ENCODE data around the gene THBS2.

THBS2 gene

GRCh38 chr6:169241688-169242350 is 11.8 kb downstream of the THBS2 start:
- H3K27me3 ChIP-seq (ENCODE audit: insufficient read depth, poor library complexity, severe bottlenecking): no peaks in the 10 kb centered on the region
- H3K4me3 ChIP-seq (replicated peaks; ENCODE audit: insufficient read depth, low read length): no peak overlapping the region
- TF ChIP-seq CTCF (IDR thresholded peaks at IDR 0.05; ENCODE audit: insufficient read depth, low read length) (no peak), GABPA (IDR thresholded peaks at IDR 0.05; ENCODE audit: low read depth) (no peak), SPI1 (IDR thresholded peaks at IDR 0.05; ENCODE audit: borderline replicate concordance, low read depth) (no peak), POLR2AphosphoS5 (IDR thresholded peaks at IDR 0.05; ENCODE audit: low read depth) (no peak)
- DNase-seq (ENCODE audit: low read depth in 1 of 2, low spot score in 1 of 2): no peak
- no peak overlapping the region for H3K27ac ChIP-seq (replicated peaks)

- Histone ChIP-seq H3K4me3 (replicated peaks; ENCODE audit: insufficient read depth, low read length) (no peak overlapping the region), H3K27ac (replicated peaks) (no peak overlapping the region), H3K27me3 (ENCODE audit: insufficient read depth, poor library complexity, severe bottlenecking) (no peaks in the 10 kb centered on the region)
- TF ChIP-seq REST (IDR thresholded peaks at IDR 0.05; ENCODE audit: insufficient replicate concordance, low read depth) (no peak), GABPA (IDR thresholded peaks at IDR 0.05; ENCODE audit: low read depth) (no peak), POLR2AphosphoS5 (IDR thresholded peaks at IDR 0.05; ENCODE audit: low read depth) (no peak), CTCF (IDR thresholded peaks at IDR 0.05; ENCODE audit: insufficient read depth, low read length) (no peak), SPI1 (IDR thresholded peaks at IDR 0.05; ENCODE audit: borderline replicate concordance, low read depth) (no peak)
- DNase-seq (ENCODE audit: low read depth in 1 of 2, low spot score in 1 of 2): no peak
These were observed 12.9 kb downstream of the THBS2 start for GRCh38 chr6:169240591-169241390.

- DNase-seq (ENCODE audit: low read depth in 1 of 2, low spot score in 1 of 2): no peak
- Histone ChIP-seq H3K27me3 (ENCODE audit: insufficient read depth, poor library complexity, severe bottlenecking) (no peaks in the 10 kb centered on the region), H3K4me3 (replicated peaks; ENCODE audit: insufficient read depth, low read length) (no peak overlapping the region), H3K27ac (replicated peaks) (no peak overlapping the region)
- TF ChIP-seq REST (IDR thresholded peaks at IDR 0.05; ENCODE audit: insufficient replicate concordance, low read depth): no peak
- TF ChIP-seq POLR2AphosphoS5 (IDR thresholded peaks at IDR 0.05; ENCODE audit: low read depth): no peak
- TF ChIP-seq SPI1 (IDR thresholded peaks at IDR 0.05; ENCODE audit: borderline replicate concordance, low read depth): no peak
- TF ChIP-seq GABPA (IDR thresholded peaks at IDR 0.05; ENCODE audit: low read depth): no peak
- TF ChIP-seq CTCF (IDR thresholded peaks at IDR 0.05; ENCODE audit: insufficient read depth, low read length): no peak
These were observed 13.5 kb downstream of the THBS2 start for GRCh38 chr6:169240125-169240524.

All from HL-60 (cell line).